GM10248 (cell line): ENCODE results near the gene HDGFL2.

ENCODE experiments used
- CTCF ChIA-PET: fragments of 300-600 bp; sonication (Branson Sonifier 250); formaldehyde crosslinking; extraction: SDS; loops from one replicate; lab custom pipeline; 2021; ENCODE audit warnings: antibody characterized with exemption; lab: Yijun Ruan, JAX
- POLR2A ChIA-PET: fragments of 350-650 bp; sonication (Branson Sonifier 250); formaldehyde crosslinking; extraction: SDS; loops from one replicate; lab custom pipeline; 2020; ENCODE audit warnings: antibody characterized with exemption; lab: Yijun Ruan, JAX
- DNase-seq: peaks from one replicate; pipeline ENCODE4 v3.0.0; 2012; ENCODE audit errors: extremely low spot score
- CTCF ChIP-seq: IDR thresholded peaks from 2 replicates; pipeline ENCODE4 v1.5.1; 2012; ENCODE audit warnings: mild to moderate bottlenecking, low read depth; ENCODE audit errors: extremely low read depth, missing control alignments, control extremely low read depth

The HDGFL2 gene

GRCh38 chr19:4455719-4456475 lies 16.2 kb upstream of the HDGFL2 start:
- CTCF ChIA-PET: interaction anchor here (1.2 kb wide), 1 partner anchor 55 kb away, joined by 5 read pairs; the partner anchor contains the start of gene SH3GL1

GRCh38 chr19:4456476-4456842 lies 15.6 kb upstream of the HDGFL2 start:
- CTCF ChIA-PET: interaction anchor here (1.2 kb wide), 1 partner anchor 56 kb away, joined by 5 read pairs; the partner anchor contains the start of gene SH3GL1
- no peak for TF ChIP-seq CTCF
- POLR2A ChIA-PET: interaction anchor here (0.5 to 1.4 kb wide), 4 partner anchors 15 to 1227 kb away, joined by 3 to 4 read pairs (median 3); no protein-coding TSS in a partner anchor
- DNase-seq: no peak

More at GRCh38 chr19:4455719-4456475, 16.2 kb upstream of the HDGFL2 start:
- no peak for DNase-seq
- TF ChIP-seq CTCF: no peak
- POLR2A ChIA-PET: interaction anchor here (0.5 to 1.4 kb wide), 2 partner anchors 15 to 1064 kb away, joined by 3 to 4 read pairs; no protein-coding TSS in a partner anchor

- DNase-seq: peak; percentile 82
- ChIA-PET POLR2A (interaction anchor here (0.6 to 1.4 kb wide), 3 partner anchors 14 to 1226 kb away, joined by 3 to 4 read pairs (median 3); no protein-coding TSS in a partner anchor), CTCF (interaction anchor here (1.2 to 1.5 kb wide), 2 partner anchors 57 to 68 kb away, joined by 3 to 5 read pairs; partner anchors contain the start of gene SH3GL1)
- TF ChIP-seq CTCF: no peak
These were observed 15.0 kb upstream of the HDGFL2 start for GRCh38 chr19:4456843-4457653.

GRCh38 chr19:4457654-4458395 lies 14.3 kb upstream of the HDGFL2 start, which contains the start of gene UBXN6:
Gene UBXN6, minus strand, starts transcription at chr19:4457794. Its CDS starts 97 bp downstream, at chr19:4457697.
- DNase-seq: peak; percentile 99
- CTCF ChIA-PET: interaction anchor here (1.5 kb wide), 1 partner anchor 67 kb away, joined by 3 read pairs; no protein-coding TSS in a partner anchor
- POLR2A ChIA-PET: interaction anchor here (1.1 to 1.4 kb wide), 2 partner anchors 14 to 76 kb away, joined by 3 to 4 read pairs; no protein-coding TSS in a partner anchor
- no peak for TF ChIP-seq CTCF

GRCh38 chr19:4464815-4465581 lies 7.1 kb upstream of the HDGFL2 start:
- DNase-seq: no peak
- TF ChIP-seq CTCF: no peak
- ChIA-PET POLR2A (no interaction called here), CTCF (interaction anchor here (0.8 to 1.2 kb wide), 2 partner anchors 10 to 60 kb away, joined by 3 read pairs; no protein-coding TSS in a partner anchor)
